Head of caudate nucleus (tissue), 42 donors: ENCODE measurements around the gene CLPTM1.
A peak's percentile ranks its signal among the peaks of the same experiment; 100 is the strongest.
"Not testable (repeated sequence)": the region's sequence is repeated elsewhere in the genome, so short reads cannot be mapped to it uniquely, and the experiment has no call there.

Experiments
- DNase-seq, 42 donors: peaks; one replicate each; pipeline versions ENCODE4 v3.0.0 to v3.0.0-alpha.2; 2020 to 2021; ENCODE audit warnings: mixed read lengths in 7 of 42
- intact Hi-C: fragments of 100-400 bp; cut with DNase I; formaldehyde crosslinking; loops from one replicate; pipeline ENCODE4 v1.15.0; 2022

CLPTM1 gene, protein sequence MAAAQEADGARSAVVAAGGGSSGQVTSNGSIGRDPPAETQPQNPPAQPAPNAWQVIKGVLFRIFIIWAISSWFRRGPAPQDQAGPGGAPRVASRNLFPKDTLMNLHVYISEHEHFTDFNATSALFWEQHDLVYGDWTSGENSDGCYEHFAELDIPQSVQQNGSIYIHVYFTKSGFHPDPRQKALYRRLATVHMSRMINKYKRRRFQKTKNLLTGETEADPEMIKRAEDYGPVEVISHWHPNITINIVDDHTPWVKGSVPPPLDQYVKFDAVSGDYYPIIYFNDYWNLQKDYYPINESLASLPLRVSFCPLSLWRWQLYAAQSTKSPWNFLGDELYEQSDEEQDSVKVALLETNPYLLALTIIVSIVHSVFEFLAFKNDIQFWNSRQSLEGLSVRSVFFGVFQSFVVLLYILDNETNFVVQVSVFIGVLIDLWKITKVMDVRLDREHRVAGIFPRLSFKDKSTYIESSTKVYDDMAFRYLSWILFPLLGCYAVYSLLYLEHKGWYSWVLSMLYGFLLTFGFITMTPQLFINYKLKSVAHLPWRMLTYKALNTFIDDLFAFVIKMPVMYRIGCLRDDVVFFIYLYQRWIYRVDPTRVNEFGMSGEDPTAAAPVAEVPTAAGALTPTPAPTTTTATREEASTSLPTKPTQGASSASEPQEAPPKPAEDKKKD

DNA sequence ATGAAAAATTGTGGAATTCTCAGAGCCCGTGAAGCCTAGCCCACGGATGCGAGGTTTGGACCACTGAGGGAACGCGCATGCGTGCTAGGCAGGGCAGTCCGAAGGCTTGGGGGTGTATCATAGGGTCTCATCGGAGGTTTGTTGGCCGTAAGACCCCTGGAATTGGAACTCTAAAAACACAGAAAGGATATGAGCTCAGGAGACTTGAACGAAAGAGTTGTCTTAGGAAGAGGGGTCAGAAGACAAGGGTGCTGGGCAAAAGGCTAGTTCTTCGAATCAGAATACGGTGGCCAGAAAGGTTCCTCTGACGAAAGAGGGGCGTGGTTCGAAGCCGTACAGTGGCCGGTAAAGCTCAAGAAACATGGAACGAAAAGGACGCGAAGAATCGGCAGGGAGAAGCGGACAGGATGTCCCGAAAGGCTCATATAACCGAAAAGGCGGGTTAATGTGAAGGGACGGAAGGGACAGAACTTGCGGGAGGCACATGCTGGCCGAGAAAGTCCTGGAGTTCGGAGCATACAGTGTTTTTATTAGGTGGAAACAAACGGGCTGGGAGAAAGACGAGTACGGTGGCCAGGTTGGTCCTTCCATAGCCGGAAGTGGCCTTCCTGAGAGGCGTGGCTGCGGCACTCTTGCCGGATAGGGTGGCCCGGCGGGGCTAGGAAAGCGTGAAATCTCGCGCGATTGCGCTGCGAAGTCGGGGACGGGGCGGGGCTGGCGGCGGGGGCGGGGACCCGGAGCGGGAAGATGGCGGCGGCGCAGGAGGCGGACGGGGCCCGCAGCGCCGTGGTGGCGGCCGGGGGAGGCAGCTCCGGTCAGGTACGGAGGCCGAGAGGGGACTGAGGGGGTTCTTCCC lies at the start of gene CLPTM1:
Gene CLPTM1 (plus strand): TSS at position 732 of the 856 bp plus-strand sequence. CDS start 16 bp downstream, at position 748.
- peak; percentile 90 to 98 (median 97) for DNase-seq
- intact Hi-C loops, result loop anchor here (5.0 kb wide), 1 partner anchor 53 kb away; no protein-coding TSS in a partner anchor

DNA sequence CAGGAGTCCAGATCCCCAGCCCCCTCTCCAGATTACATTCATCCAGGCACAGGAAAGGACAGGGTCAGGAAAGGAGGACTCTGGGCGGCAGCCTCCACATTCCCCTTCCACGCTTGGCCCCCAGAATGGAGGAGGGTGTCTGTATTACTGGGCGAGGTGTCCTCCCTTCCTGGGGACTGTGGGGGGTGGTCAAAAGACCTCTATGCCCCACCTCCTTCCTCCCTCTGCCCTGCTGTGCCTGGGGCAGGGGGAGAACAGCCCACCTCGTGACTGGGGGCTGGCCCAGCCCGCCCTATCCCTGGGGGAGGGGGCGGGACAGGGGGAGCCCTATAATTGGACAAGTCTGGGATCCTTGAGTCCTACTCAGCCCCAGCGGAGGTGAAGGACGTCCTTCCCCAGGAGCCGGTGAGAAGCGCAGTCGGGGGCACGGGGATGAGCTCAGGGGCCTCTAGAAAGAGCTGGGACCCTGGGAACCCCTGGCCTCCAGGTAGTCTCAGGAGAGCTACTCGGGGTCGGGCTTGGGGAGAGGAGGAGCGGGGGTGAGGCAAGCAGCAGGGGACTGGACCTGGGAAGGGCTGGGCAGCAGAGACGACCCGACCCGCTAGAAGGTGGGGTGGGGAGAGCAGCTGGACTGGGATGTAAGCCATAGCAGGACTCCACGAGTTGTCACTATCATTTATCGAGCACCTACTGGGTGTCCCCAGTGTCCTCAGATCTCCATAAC lies 49.6 kb upstream of the CLPTM1 start, which contains the start of gene APOE:
Gene APOE (plus strand): TSS at position 360 of the 724 bp plus-strand sequence. CDS start 829 bp downstream, outside the sequence.
- intact Hi-C loops, result loop anchor here (10.0 kb wide), 1 partner anchor 149 kb away; no protein-coding TSS in a partner anchor
- DNase-seq, result peak; percentile 22 to 85 (median 59)

DNA sequence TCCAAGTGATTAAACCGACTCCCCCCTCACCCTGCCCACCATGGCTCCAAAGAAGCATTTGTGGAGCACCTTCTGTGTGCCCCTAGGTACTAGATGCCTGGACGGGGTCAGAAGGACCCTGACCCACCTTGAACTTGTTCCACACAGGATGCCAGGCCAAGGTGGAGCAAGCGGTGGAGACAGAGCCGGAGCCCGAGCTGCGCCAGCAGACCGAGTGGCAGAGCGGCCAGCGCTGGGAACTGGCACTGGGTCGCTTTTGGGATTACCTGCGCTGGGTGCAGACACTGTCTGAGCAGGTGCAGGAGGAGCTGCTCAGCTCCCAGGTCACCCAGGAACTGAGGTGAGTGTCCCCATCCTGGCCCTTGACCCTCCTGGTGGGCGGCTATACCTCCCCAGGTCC lies 47.6 kb upstream of the CLPTM1 start:
- intact Hi-C loops, result loop anchor here (10.0 kb wide), 1 partner anchor 147 kb away; no protein-coding TSS in a partner anchor

GRCh38 chr19:44908074-44908835 lies 46.9 kb upstream of the CLPTM1 start:
- intact Hi-C loops, result loop anchor here (10.0 kb wide), 1 partner anchor 147 kb away; no protein-coding TSS in a partner anchor

More for the DNA sequence above, 47.6 kb upstream of the CLPTM1 start:
- no peak for DNase-seq

DNA sequence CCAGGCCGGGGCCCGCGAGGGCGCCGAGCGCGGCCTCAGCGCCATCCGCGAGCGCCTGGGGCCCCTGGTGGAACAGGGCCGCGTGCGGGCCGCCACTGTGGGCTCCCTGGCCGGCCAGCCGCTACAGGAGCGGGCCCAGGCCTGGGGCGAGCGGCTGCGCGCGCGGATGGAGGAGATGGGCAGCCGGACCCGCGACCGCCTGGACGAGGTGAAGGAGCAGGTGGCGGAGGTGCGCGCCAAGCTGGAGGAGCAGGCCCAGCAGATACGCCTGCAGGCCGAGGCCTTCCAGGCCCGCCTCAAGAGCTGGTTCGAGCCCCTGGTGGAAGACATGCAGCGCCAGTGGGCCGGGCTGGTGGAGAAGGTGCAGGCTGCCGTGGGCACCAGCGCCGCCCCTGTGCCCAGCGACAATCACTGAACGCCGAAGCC lies 46.3 kb upstream of the CLPTM1 start:
- DNase-seq, result no peak
- intact Hi-C loops, result loop anchor here (10.0 kb wide), 1 partner anchor 146 kb away; no protein-coding TSS in a partner anchor

More at GRCh38 chr19:44908074-44908835, 46.9 kb upstream of the CLPTM1 start:
- no peak for DNase-seq

GRCh38 chr19:44909775-44910174 lies 45.4 kb upstream of the CLPTM1 start:
- DNase-seq, result no peak
- intact Hi-C loops, result loop anchor here (10.0 kb wide), 1 partner anchor 145 kb away; no protein-coding TSS in a partner anchor

- intact Hi-C loops, DNase-seq: not testable (repeated sequence)
Observed at GRCh38 chr19:44911896-44912295, 43.3 kb upstream of the CLPTM1 start.

DNA sequence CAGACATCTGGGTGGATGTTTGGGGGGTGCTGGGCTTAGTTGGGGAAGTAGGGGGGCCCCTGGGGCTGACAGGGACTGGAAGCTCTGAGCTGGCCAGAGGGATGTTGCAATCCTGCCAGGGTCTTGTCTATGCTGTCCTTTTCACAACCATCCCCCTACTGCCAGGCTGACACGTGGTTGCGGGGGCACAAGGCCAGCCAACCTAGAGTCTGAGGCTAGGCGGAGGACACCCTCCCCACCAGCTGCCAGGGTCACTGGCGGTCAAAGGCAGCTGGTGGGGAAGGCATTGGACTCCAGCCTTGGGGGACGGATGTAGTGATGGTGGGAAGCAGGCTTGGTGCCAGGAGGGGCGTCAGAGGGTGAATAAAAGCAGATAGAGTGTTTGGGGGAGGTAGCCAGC lies 42.3 kb upstream of the CLPTM1 start:
- DNase-seq, result peak; percentile 78 to 96 (median 90)
- intact Hi-C loops, result no loop called here

GRCh38 chr19:44913512-44914432 lies 41.4 kb upstream of the CLPTM1 start:
- peak in 1 of 42 donors; percentile 53 for DNase-seq
- intact Hi-C loops, result not testable (repeated sequence)

DNA sequence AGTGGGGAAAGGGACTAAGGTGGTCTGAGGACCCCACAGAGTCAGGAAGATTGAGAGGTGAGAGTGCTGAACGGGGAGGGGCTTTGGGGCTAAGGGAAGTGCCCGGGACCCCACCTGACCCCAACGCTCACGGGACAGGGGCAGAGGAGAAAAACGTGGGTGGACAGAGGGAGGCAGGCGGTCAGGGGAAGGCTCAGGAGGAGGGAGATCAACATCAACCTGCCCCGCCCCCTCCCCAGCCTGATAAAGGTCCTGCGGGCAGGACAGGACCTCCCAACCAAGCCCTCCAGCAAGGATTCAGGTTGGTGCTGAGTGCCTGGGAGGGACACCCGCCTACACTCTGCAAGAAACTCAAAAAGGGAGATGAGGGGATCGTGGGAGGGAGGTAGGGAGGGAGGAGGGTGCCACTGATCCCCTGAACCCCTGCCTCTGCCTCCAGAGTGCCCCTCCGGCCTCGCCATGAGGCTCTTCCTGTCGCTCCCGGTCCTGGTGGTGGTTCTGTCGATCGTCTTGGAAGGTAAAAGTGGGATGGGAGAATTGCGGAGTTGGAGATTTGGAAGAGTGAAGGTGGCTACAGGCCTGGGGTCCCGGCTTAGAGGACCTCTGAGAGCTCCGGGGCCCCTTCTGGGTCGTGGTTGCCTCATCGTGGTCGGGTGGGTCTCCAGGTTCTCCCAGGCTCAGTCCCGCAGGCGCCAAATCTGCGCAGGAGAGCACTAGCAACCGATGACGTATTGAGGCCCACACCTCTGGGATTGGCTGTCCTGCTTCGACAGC lies 40.6 kb upstream of the CLPTM1 start, which contains the start of gene APOC1:
Gene APOC1 (plus strand): TSS at position 176 of the 774 bp plus-strand sequence. CDS start 284 bp downstream, at position 460.
- intact Hi-C loops, result not testable (repeated sequence)
- peak; percentile 77 to 95 (median 87) for DNase-seq

DNA sequence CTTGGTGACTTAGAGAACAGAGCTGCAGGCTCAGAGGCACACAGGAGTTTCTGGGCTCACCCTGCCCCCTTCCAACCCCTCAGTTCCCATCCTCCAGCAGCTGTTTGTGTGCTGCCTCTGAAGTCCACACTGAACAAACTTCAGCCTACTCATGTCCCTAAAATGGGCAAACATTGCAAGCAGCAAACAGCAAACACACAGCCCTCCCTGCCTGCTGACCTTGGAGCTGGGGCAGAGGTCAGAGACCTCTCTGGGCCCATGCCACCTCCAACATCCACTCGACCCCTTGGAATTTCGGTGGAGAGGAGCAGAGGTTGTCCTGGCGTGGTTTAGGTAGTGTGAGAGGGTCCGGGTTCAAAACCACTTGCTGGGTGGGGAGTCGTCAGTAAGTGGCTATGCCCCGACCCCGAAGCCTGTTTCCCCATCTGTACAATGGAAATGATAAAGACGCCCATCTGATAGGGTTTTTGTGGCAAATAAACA lies 30.9 kb upstream of the CLPTM1 start:
- intact Hi-C loops, result no loop called here
- DNase-seq, result no peak

- intact Hi-C loops, result no loop called here
- peak; percentile 77 to 97 (median 90) for DNase-seq
Observed at GRCh38 chr19:44925114-44925891, 29.9 kb upstream of the CLPTM1 start.

GRCh38 chr19:44926245-44927077 lies 28.7 kb upstream of the CLPTM1 start:
- DNase-seq, intact Hi-C loops: not testable (repeated sequence)
